Erythroblast (primary cell): ENCODE results near the gene DNPEP.

Experiments used
- GATA1 ChIP-seq: IDR thresholded peaks from 2 replicates; pipeline ENCODE4 v1.6.1; 2011; ENCODE audit warnings: low read depth, mild to moderate bottlenecking, control low read depth, low read length, moderate library complexity
- POLR2A ChIP-seq: IDR thresholded peaks from 2 replicates; pipeline ENCODE4 v1.6.1; 2011; ENCODE audit warnings: mild to moderate bottlenecking, low read length

DNA sequence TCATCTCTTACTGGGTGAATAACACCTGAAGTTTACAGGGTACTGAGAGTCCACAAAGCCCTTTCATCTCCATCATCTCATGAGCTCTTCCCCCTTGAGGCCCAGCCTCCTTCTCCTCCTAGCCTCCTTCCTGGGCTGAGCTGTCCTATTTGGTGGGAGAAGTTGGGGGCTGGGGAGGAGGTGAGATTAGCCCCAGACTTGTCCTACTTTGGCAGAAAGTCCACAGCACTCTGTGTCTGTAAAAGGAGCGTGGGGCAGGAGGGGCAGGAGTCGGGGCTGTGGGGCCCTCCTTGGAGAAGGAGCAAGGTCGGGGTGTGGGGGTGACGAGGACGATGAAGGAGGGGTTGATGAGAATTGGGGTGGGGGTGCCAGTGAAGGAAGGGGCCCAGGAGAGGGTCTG lies 20.5 kb upstream of the DNPEP start:
- no peak for TF ChIP-seq POLR2A
- no peak for TF ChIP-seq GATA1
